ENCODE results near the gene PCDH1.

DNA sequence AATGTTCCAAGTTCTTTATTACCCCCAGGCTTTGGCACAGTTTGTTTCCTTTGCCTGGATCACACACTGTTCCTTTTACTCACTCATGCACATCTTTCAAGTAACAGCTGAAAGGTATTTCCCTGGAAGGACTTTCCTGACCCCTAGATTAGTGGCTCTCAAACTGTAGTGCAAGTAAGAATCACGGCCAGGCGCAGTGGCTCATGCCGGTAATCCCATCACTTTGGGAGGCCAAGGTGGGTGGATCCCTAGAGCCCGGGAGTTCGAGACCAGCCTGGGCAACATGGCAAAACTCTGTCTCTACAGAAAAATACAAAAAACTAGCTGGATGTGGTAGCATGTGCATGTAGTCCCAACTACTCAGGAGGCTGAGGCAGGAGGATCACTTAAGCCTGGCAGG lies 26.3 kb upstream of the PCDH1 start:
- TF ChIP-seq EED (CRISPR knock-in tag; IDR thresholded peaks at IDR 0.05) (no peak), POLR2A (IDR thresholded peaks at IDR 0.05; ENCODE audit: insufficient read depth in 1 of 2, low read depth in 2 of 2, low read length in 2 of 2) (no peak), CTCF (CRISPR knock-in tag; IDR thresholded peaks at IDR 0.05) (no peak)
- TF ChIP-seq, protein P1, sequence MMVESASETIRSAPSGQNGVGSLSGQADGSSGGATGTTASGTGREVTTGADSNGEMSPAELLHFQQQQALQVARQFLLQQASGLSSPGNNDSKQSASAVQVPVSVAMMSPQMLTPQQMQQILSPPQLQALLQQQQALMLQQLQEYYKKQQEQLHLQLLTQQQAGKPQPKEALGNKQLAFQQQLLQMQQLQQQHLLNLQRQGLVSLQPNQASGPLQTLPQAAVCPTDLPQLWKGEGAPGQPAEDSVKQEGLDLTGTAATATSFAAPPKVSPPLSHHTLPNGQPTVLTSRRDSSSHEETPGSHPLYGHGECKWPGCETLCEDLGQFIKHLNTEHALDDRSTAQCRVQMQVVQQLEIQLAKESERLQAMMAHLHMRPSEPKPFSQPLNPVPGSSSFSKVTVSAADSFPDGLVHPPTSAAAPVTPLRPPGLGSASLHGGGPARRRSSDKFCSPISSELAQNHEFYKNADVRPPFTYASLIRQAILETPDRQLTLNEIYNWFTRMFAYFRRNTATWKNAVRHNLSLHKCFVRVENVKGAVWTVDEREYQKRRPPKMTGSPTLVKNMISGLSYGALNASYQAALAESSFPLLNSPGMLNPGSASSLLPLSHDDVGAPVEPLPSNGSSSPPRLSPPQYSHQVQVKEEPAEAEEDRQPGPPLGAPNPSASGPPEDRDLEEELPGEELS (CRISPR knock-in tag; IDR thresholded peaks at IDR 0.05), result no peak
